ENCODE measurements around the gene ATP8A2.

Gene ATP8A2

DNA sequence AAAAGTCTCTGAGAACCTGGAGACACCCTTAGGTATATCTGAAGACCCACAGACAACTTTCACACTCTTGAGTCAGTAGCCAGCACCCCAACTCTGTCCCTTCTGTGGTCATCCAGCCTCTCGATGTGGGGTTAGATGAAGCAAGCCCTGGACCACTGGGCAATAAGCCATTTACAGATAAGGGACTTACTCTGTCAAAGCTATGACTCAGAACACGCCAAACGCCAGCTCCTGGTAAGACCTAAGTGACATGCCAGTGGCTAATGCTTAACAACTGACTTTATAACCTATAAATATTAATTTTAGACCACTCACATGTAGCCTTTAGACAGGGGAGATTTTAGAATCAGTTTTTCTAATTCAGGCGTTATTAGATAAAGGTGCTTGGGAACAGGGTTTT lies 594.3 kb downstream of the ATP8A2 start:
- no peak for DNase-seq (ENCODE audit: low spot score)

DNA sequence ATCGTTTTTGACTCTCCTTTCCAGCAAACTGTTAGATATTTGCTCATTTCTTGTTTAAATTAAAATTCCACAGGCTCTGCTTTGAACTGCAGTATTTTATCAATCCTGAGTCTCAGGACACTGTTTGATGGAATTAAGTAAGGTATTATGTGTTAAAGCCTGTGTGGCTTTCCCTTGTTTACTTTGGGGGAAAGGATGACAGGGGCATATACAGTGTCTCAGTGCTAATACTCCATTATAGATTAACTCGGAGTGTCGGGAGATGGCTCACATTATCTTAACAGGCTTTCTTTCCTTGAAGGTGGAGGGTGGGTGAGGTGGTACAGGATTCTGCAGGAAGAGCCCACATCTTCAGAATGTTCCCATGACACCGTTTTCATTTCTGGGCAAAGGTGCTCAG lies 595.4 kb downstream of the ATP8A2 start:
- no peak for DNase-seq (ENCODE audit: low spot score)

DNA sequence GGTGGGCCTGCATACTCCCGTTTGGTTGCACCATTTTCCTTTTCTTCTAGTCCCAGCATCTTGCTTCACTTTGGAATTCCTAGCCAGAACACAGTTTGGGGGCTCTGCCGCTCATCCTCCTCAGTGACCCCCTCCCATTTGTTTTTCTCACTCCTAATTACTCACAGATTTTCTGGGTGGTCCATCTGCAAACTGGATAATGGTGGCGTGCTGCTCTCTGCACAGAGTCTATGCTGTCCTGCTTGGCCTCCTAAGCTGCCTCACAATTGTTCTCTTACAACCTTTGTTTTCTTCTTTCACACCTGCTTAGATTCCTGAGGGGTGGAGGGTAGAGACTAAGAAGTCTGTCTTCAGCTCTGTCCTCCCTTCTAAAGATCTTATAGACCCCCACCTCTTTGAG lies 599.3 kb downstream of the ATP8A2 start:
- DNase-seq (ENCODE audit: low spot score), result no peak

DNA sequence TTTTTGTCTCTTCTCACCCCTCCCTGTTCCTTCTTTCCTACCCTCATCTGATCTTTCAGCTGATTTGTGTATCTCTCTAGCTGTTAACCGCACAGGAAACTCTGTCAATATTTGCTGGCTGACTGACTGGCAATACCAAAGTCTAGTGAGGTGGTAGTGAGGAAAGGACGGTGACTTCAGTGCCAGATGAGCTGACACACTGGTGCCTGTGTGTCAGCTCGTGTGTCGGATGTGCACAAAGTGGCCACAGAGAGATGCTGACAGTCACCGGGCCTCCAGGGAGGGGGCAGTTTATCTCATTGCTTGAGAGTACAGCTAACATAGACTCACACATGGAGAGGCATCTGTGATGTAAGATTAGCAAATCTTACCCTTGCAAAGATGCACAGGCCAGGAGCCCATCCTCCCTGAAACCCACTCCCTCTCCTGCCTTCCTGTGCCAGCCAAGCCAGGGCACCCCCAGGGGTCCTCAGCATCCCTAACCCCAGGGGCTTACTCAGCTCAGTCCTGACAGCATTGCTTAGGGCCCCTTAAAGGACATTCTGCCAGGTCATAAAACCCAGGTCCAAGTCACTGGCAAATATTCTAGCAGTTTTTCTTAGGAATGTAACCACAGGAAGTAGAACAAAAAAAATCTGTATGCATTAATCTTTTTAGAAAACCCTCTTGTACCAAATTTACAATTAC lies 599.8 kb downstream of the ATP8A2 start:
- no peak for DNase-seq (ENCODE audit: low spot score)

- no peak for DNase-seq (ENCODE audit: low spot score)
Observed at GRCh38 chr13:25973085-25973484, 601.3 kb downstream of the ATP8A2 start.

GRCh38 chr13:25973576-25973975 lies 601.8 kb downstream of the ATP8A2 start:
- no peak for DNase-seq (ENCODE audit: low spot score)

GRCh38 chr13:25977216-25977615 lies 605.4 kb downstream of the ATP8A2 start:
- no peak for DNase-seq (ENCODE audit: low spot score)

DNA sequence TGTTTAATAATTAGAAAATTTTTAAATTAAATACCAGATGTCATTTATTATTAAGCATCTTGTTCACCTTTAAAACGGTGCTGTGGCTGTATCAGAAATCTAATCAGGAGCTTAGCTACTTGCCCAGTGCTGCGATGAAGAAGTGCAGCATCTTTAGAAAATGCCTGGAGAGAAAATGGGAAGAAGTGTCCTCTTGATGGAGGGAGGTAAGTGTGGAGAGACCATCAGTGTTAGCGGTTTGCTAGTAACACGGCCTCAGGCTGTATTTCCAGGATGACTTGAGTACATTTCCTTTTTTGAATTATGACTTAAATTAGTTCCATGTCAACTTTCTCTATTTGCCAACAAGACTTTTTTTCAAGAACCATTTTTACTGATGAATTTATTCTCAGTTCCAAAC lies 605.9 kb downstream of the ATP8A2 start:
- no peak for DNase-seq (ENCODE audit: low spot score)

DNA sequence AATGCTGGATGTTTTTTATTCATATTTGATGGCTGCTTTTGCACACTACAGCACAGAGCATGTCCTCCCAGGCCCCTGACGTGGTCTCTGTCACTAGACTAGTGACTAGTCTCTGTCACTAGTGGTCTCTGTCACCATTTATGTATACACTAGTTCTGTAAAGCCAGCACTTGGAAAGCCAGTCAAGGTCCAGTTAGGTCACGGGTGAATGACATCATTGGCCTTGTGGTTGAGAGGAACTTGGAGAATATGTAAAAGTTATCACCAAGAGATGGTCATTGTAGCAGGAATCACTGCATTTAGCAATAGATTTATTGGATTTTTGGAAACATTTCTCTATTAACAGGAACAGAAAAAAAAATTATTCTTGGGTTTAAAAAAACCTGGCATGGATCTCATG lies 607.2 kb downstream of the ATP8A2 start:
- no peak for DNase-seq (ENCODE audit: low spot score)

GRCh38 chr13:25979371-25979770 lies 607.6 kb downstream of the ATP8A2 start:
- DNase-seq (ENCODE audit: low spot score), result no peak

DNA sequence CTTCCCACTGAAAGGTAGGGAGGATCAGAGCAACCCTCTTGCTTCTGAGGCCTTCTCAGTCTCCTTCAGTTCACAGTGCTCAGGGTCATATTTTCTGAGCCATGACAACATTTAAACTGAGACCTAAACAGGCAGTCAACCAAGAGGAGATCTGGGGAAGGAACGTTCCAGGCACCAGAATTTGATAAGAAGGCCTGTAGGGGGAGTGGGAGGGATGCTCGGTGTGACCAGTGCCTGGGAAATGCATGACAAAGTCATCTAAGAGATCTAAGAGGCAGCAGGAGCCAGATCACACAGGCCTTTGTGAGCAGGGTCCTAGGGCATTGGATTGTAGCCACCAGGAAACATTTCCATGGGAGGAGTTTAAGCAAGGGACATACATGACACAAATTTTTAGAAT lies 608.5 kb downstream of the ATP8A2 start:
- peak; percentile 29 for DNase-seq (ENCODE audit: low spot score)

- no peak for DNase-seq (ENCODE audit: low spot score)
Observed at GRCh38 chr13:25981060-25981459, 609.3 kb downstream of the ATP8A2 start.

DNA sequence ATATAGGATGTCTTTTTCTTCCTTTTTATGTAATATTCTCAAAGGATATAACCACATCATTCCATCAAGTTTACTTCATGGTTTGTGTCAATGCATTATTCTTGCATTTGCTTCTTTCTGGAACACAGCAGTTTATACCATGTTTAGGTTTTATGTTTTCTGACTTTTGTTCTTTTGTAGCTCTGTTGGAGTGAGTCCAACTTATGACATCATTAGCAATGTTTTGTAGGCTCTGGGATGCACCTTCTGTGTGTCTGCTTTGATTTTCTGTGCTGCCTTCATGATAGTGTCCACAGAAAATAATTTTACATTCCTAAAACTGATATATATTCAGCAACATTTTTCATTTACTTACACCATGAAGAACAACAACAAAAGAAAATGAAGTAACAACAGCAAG lies 611.1 kb downstream of the ATP8A2 start:
- DNase-seq (ENCODE audit: low spot score), result no peak

DNA sequence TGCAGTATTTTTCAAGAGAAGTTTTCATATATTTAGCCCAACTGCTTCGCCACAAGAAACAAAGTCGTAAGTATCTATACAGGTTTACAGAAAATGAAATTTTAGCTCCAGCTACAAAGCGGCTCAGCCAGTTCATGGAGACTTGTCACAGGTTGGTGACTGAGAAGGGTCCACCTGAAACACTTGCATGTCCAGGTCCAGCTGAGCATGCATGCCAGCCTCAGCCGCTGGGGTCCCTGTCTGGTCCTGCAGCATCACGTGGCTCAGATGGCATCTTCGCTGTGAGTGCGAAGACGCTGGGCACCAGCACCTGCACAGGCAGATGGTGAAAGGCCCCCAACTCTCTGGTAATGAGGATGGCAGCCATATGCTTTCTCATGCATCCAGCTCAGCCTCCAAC lies 616.2 kb downstream of the ATP8A2 start:
- DNase-seq (ENCODE audit: low spot score), result no peak

- no peak for DNase-seq (ENCODE audit: low spot score)
Observed at GRCh38 chr13:25988661-25989060, 616.9 kb downstream of the ATP8A2 start.

GRCh38 chr13:25990801-25991200 lies 619.0 kb downstream of the ATP8A2 start:
- no peak for DNase-seq (ENCODE audit: low spot score)

DNA sequence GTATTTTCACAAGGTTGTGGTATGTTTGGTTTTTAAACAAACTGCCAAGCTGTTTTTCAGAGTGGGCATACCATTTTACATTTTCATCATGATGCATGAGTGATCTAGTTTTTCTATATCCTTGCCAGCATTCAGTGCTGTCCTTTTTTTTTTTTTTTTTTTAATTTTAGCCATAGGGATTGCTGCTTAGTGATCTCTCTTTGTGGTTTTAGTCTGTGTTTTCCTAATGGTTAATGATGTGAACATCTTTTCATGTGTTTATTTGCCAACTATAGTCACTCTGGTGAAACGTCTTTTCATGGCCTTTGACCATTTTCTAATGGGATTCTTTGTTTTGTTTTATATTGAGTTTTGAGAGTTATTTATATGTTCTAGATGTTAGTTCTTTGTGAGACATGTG lies 620.3 kb downstream of the ATP8A2 start:
- DNase-seq (ENCODE audit: low spot score), result no peak

GRCh38 chr13:26007261-26008125 lies 635.7 kb downstream of the ATP8A2 start:
- no peak for DNase-seq (ENCODE audit: low spot score)

DNA sequence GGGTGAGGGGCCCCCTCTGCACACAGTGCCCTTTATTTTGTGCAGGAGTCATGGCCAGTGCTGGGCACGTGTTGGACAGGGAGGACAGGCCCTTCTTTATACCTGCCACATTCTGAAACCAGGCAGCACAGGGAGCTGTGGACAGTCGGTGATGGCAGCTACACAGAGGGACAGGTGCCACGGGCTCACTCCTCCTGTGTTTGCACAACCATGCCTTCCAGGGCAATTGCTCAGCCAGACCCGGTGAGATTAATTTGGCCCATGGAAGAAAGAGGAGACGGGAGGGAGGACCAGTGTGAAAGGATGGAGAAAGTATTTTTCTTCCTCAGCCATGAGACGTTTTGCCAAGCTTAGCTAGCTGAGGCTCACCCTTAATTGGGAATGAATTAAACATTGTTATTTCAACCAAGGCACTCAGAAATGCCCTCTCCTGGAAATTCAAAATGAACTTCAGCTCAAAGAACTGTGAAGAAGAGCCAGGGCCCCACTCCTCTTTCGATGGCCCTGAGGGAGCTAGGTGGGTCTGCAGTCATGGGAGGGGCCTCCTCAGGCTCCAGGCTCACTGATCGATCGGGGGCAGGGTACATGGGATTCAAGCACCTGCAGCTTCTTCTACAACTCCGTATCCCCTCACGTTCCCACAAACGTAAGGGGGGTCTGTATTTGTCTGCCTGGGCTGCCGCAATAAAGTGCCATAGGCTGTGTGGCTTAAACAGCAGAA lies 638.9 kb downstream of the ATP8A2 start:
- no peak for DNase-seq (ENCODE audit: low spot score)

DNA sequence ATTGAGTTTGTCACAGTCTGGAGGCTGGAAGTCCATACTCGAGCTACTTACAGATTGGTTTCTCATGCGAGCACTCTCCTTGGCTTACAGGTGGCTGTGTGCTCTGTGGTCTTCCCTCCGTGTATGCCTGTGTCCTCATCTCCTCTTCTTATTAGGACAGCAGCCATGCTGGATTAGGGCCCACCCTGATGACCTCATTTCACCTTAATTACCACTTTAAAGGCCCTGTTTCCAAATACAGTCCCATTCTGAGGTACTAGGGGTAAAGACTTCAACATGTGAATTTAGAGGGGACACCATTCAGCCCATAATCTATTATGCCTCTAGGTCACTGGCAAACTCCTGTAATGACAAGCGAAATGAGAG lies 639.4 kb downstream of the ATP8A2 start:
- no peak for DNase-seq (ENCODE audit: low spot score)

DNA sequence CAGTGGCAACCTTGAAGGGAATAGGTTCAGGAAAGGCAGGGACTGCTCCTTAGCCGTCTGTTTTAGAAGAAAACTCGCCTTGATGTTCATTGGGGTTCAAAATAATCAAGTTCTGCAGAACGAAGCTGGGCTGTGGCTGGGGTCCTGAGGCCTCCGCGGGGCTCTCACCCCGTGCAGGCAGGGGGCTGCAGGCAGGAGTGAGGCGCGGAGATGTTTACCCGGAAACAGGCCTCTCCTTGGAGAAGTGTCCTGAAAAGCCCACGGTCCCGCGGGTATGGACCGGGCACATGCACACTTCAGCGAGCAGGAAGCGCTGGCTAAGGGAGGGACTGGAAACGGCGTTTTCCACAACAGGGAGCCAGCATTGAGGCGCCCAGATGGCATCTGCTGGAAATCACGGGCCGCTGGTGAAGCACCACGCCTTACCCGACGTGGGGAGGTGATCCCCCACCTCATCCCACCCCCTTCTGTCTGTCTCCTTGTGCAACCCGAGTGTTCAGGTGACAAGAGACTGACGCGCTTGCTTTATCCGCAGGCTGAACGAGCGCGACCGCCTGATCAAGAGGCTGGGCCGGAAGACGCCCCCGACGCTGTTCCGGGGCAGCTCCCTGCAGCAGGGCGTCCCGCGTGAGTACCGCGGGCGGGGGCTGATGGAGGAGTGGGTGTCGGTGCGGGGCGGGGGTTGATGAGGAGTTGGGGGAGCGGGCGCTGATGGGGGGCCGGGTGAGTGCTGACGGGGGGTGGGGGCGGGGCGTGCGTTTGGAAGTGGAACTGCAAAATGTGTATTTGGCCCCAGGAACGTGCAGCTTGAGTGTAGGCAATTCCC lies 640.4 kb downstream of the ATP8A2 start:
- no peak for DNase-seq (ENCODE audit: low spot score)

GRCh38 chr13:26012995-26013394 lies 641.2 kb downstream of the ATP8A2 start:
- no peak for DNase-seq (ENCODE audit: low spot score)
